ENCODE results near the gene ADAMTS2.
A peak's percentile ranks its signal among the peaks of the same experiment; 100 is the strongest.

The ADAMTS2 gene

DNA sequence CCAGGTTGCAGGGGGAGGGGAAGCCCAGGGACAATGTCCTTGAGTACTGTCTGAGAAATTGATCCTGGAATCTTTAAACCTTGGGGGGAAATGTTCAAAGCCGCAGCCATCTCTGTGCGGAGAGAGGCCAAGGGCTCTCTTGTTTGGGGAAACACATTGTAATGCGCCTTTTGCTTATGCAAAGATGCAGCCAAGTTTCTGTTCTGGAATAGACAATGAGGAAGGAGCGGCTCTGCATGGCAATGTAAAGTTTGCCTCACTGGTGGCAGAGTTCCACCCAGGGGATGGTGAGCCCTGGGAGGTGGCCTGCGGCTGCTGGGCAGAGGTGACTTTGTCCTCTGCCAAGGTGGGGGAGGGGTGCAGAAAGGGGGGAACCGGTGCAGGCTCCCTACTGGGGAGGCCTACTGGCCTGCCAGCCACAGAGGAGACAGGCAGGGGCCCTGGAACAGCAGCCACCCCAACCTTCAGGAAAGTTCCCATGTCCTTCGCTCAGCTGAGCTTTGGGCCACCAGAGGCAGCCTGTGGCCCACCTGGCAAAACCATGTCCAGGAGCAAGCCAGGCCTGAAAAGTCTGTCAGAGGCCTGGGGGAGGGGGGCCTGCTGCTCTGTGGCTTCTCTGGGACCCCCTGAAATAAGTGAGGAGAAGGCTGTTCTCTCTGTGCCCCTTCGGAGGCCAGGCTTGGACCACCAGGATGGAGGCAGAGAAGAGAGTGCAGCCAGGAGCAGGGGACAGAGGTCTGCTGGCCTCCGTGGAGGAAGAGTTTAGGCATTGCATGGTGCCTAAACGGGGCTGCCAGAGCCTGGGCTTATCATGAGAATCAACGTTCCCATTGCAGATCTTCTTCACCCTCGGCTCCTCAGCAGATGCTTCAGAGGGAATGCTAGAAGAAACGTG, 157.3 kb downstream of the ADAMTS2 start:
- no peak for DNase-seq (ENCODE audit: low read depth, low spot score)
- no peaks in the 10 kb centered on the region for H3K36me3 ChIP-seq (ENCODE audit: control insufficient read depth, insufficient read depth, low read length)
- no peak overlapping the region for H3K4me3 ChIP-seq (ENCODE audit: low read length)
- H3K4me1 ChIP-seq (ENCODE audit: control insufficient read depth, insufficient read depth, low read length) = peaks cover 30% of the 10 kb centered on the region
- no peaks in the 10 kb centered on the region for H3K27me3 ChIP-seq (ENCODE audit: control insufficient read depth, insufficient read depth, low read length)
- no CpG with 5 or more reads among the region's 13 CpGs for WGBS (ENCODE audit: insufficient coverage, insufficient read length)
- H3K27ac ChIP-seq (ENCODE audit: low read length) = no peak overlapping the region
- H3K9me3 ChIP-seq (ENCODE audit: control insufficient read depth, insufficient read depth, low read length) = no peaks in the 10 kb centered on the region

DNA sequence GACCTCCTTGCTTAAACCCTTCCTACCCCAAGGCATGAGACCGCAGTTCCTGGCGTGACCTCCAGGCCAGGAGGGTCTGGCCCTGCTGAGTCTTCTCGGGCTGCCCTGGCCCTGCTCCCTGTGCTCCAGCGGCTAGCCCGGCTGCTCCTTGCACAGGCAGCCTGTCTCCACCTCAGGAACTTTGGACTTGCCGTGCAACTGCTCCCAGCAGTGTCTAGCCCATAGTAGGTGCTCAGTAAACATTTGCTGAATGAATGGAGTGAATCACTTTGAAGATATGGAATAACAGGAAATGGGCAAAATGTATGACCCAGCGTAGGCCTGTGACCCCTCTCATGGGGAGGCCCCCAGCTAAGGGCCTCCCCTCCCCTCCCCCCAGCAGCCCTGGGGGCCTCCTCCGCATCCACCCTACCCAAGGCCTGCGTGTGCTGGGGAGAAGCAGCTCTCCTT, 158.0 kb downstream of the ADAMTS2 start:
- Histone ChIP-seq H3K27me3 (ENCODE audit: control insufficient read depth, insufficient read depth, low read length) (no peaks in the 10 kb centered on the region), H3K4me3 (ENCODE audit: low read length) (no peak overlapping the region), H3K36me3 (ENCODE audit: control insufficient read depth, insufficient read depth, low read length) (no peaks in the 10 kb centered on the region), H3K9me3 (ENCODE audit: control insufficient read depth, insufficient read depth, low read length) (no peaks in the 10 kb centered on the region), H3K27ac (ENCODE audit: low read length) (no peak overlapping the region), H3K4me1 (ENCODE audit: control insufficient read depth, insufficient read depth, low read length) (peaks cover 30% of the 10 kb centered on the region)
- WGBS (ENCODE audit: insufficient coverage, insufficient read length) = no CpG with 5 or more reads among the region's 9 CpGs
- DNase-seq (ENCODE audit: low read depth, low spot score) = peak; percentile 27

DNA sequence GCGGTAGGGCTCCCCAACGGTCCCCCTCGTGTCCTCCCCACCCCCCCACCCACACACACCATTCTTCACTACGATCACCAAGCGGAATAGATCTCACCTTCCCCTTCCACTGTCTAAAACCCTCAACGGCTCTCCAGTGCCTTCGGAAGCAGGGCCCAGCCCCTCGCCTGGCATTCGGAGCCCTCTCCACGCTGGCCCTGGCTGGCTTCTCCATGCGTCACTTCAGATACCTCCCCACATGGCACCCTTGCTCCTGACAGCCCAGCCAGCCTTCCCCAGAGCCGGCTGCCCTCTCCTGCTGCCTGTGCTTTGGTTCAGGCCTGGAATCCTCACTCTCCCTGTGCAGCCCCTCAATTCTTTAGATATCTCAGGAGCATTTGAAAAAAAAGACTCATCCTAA, 158.5 kb downstream of the ADAMTS2 start:
- H3K4me1 ChIP-seq (ENCODE audit: control insufficient read depth, insufficient read depth, low read length) = peaks cover 29% of the 10 kb centered on the region
- H3K27me3 ChIP-seq (ENCODE audit: control insufficient read depth, insufficient read depth, low read length) = no peaks in the 10 kb centered on the region
- no peak overlapping the region for H3K4me3 ChIP-seq (ENCODE audit: low read length)
- H3K27ac ChIP-seq (ENCODE audit: low read length) = no peak overlapping the region
- no peaks in the 10 kb centered on the region for H3K9me3 ChIP-seq (ENCODE audit: control insufficient read depth, insufficient read depth, low read length)
- no peak for DNase-seq (ENCODE audit: low read depth, low spot score)
- no CpG with 5 or more reads among the region's 12 CpGs for WGBS (ENCODE audit: insufficient coverage, insufficient read length)
- no peaks in the 10 kb centered on the region for H3K36me3 ChIP-seq (ENCODE audit: control insufficient read depth, insufficient read depth, low read length)

DNA sequence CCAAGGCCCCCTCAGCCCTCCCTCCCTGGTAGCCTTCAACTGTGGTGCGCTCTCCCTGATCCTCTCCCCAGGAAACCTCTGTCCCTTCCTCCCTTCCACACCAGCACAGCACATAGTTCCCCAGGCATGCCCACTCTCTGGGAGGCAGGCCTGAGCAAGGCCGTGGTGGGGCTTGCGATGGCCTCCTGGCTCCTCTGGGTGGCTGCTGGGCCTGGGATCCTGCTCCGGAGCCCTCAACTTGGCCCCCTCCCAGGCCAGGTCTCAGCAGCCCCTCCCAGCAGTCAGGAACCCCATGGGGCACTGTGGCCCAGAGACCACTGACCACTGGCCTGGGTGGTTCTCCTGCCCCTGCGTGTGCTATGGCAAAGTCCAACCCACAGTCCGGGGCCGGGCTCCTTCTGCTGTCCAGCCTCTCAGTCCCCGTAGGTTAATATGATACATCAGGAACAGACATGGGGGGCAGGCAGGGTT, 159.3 kb downstream of the ADAMTS2 start:
- no peaks in the 10 kb centered on the region for H3K36me3 ChIP-seq (ENCODE audit: control insufficient read depth, insufficient read depth, low read length)
- no peak for DNase-seq (ENCODE audit: low read depth, low spot score)
- peaks cover 26% of the 10 kb centered on the region for H3K4me1 ChIP-seq (ENCODE audit: control insufficient read depth, insufficient read depth, low read length)
- no peak overlapping the region for H3K27ac ChIP-seq (ENCODE audit: low read length)
- no peak overlapping the region for H3K4me3 ChIP-seq (ENCODE audit: low read length)
- WGBS (ENCODE audit: insufficient coverage, insufficient read length) = no CpG with 5 or more reads among the region's 8 CpGs
- no peaks in the 10 kb centered on the region for H3K27me3 ChIP-seq (ENCODE audit: control insufficient read depth, insufficient read depth, low read length)
- no peaks in the 10 kb centered on the region for H3K9me3 ChIP-seq (ENCODE audit: control insufficient read depth, insufficient read depth, low read length)

DNA sequence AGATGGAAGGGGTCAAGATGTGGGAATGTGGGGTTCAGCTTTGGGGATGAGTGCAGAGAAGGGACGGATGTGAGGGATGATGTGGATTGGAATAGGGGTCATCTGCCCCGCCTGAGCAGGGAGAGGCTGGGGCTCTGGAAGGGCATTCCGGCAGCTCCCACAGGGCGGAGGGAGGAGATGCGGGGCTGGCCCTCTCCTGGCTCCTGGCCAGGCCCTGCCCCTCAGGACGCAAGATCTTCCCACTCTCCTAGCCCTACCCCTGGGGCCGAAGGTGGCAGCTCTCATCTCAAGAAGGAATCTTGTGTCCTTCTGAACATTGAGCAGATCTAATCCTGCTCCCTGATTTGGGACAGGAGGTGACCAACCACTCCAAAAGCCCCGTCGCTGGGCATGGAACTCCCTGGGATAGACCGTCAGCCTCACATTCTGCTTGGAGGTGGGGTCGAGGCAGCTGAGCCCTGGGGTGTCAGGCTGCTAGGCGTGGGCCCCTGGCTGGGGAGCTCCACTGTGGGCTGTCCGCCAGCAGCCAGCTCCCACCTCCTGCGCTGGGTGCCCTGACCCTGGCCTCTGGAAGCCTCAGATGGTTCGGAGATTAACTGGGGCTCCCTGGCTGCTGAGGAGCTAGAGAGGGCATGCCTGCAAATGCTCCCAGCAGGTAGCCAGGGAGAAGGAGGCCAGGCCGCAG, 159.9 kb downstream of the ADAMTS2 start:
- no peak for DNase-seq (ENCODE audit: low read depth, low spot score)
- no peak overlapping the region for H3K27ac ChIP-seq (ENCODE audit: low read length)
- H3K4me3 ChIP-seq (ENCODE audit: low read length) = no peak overlapping the region
- WGBS (ENCODE audit: insufficient coverage, insufficient read length) = no CpG with 5 or more reads among the region's 16 CpGs
- H3K4me1 ChIP-seq (ENCODE audit: control insufficient read depth, insufficient read depth, low read length) = peaks cover 22% of the 10 kb centered on the region
- H3K36me3 ChIP-seq (ENCODE audit: control insufficient read depth, insufficient read depth, low read length) = no peaks in the 10 kb centered on the region
- H3K9me3 ChIP-seq (ENCODE audit: control insufficient read depth, insufficient read depth, low read length) = no peaks in the 10 kb centered on the region
- no peaks in the 10 kb centered on the region for H3K27me3 ChIP-seq (ENCODE audit: control insufficient read depth, insufficient read depth, low read length)

DNA sequence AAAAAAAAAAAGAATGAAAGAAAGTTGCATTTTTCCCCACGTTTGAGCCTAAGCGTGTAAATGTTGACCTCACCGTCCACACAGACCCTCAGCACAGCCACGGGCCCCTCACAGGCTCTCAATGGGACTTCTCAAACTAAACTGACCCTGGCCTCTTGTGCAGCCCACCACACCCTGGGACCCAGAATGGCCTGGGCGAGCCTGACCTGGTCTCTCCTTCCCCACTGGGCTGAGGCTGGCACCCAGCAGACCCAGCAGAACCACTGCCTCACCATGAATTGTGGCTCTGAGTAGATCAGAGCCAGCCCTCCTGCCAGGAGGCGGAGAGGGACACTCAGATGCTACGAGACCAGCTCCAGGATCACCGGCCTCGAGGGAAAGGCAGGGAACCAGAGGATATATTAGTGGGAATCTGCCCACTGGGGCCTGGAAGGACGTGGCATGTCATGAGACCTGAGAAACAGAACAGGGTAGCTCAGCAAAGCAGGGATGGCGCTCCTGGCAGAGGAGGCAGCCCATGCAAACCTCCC, 160.7 kb downstream of the ADAMTS2 start:
- no peaks in the 10 kb centered on the region for H3K9me3 ChIP-seq (ENCODE audit: control insufficient read depth, insufficient read depth, low read length)
- WGBS (ENCODE audit: insufficient coverage, insufficient read length) = no CpG with 5 or more reads among the region's 11 CpGs

DNA sequence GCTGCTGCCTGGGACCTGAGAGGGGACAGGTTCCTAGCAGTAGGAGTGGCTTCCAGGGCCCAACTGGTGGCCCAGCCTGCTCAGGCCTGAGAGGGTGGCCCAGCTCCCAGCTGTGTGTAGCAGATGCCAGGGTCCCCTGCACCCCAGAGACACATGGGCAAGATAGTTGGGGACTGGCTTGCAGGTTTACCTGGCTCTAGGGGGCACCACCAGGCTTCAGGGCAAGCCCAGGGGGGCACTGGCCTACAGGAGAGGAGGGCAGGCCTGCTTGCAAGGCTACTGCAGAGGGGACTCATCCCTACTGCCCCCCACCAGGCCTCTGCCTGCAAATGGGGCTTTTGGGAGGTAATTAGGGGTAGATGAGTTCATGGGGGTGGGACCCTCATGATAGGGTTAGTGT, 161.8 kb downstream of the ADAMTS2 start:
- DNase-seq (ENCODE audit: low read depth, low spot score) = no peak
- Histone ChIP-seq H3K27ac (ENCODE audit: low read length) (no peak overlapping the region), H3K4me3 (ENCODE audit: low read length) (no peak overlapping the region), H3K36me3 (ENCODE audit: control insufficient read depth, insufficient read depth, low read length) (no peaks in the 10 kb centered on the region), H3K4me1 (ENCODE audit: control insufficient read depth, insufficient read depth, low read length) (peaks cover 21% of the 10 kb centered on the region), H3K27me3 (ENCODE audit: control insufficient read depth, insufficient read depth, low read length) (no peaks in the 10 kb centered on the region), H3K9me3 (ENCODE audit: control insufficient read depth, insufficient read depth, low read length) (no peaks in the 10 kb centered on the region)

More for the DNA sequence above, 160.7 kb downstream of the ADAMTS2 start:
- Histone ChIP-seq H3K27me3 (ENCODE audit: control insufficient read depth, insufficient read depth, low read length) (no peaks in the 10 kb centered on the region), H3K36me3 (ENCODE audit: control insufficient read depth, insufficient read depth, low read length) (no peaks in the 10 kb centered on the region), H3K27ac (ENCODE audit: low read length) (no peak overlapping the region), H3K4me1 (ENCODE audit: control insufficient read depth, insufficient read depth, low read length) (peaks cover 22% of the 10 kb centered on the region), H3K4me3 (ENCODE audit: low read length) (no peak overlapping the region)
- DNase-seq (ENCODE audit: low read depth, low spot score) = no peak

DNA sequence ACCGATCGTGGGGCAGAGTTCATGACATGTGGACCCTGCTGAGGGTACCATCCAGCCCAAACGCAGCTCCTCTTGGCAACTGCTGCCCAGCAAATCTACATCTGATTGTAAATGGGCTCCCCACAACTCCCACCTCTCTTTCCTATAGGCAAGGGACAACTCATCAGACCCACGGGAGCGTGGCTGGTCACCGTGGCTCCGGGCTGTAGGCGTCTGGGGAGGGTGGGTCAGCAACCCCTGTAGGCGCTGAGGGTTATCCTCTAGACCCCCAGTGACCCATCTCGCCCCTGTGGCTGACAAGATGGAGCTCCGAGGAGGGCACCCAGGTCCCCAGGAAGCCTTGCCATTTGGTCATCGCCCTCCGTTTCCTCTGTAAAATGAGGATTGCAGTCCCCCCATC, 162.7 kb downstream of the ADAMTS2 start:
- Histone ChIP-seq H3K27me3 (ENCODE audit: control insufficient read depth, insufficient read depth, low read length) (no peaks in the 10 kb centered on the region), H3K9me3 (ENCODE audit: control insufficient read depth, insufficient read depth, low read length) (no peaks in the 10 kb centered on the region), H3K4me1 (ENCODE audit: control insufficient read depth, insufficient read depth, low read length) (peaks cover 16% of the 10 kb centered on the region), H3K27ac (ENCODE audit: low read length) (no peak overlapping the region), H3K36me3 (ENCODE audit: control insufficient read depth, insufficient read depth, low read length) (no peaks in the 10 kb centered on the region), H3K4me3 (ENCODE audit: low read length) (no peak overlapping the region)
- WGBS (ENCODE audit: insufficient coverage, insufficient read length) = no CpG with 5 or more reads among the region's 13 CpGs
- DNase-seq (ENCODE audit: low read depth, low spot score) = no peak

DNA sequence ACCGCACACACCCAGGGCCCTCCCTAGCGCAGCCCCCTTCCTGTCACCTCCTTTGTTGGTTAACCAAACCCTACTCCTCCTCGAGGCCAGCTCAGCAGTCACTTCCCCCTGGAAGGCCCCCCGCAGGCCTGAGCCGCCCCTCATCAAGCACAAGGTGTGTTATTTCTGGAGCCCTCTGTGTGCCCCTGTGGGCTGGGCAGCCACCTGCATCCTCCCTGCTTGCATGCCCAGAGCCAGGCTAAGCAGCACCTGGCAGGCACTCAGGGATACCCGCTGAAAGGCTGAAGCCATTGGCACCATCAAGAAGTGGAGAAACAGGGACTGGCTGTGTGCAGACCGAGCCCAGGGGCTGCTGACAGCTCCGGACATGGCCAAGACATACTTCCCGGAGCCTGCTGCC, 163.3 kb downstream of the ADAMTS2 start:
- WGBS (ENCODE audit: insufficient coverage, insufficient read length) = no CpG with 5 or more reads among the region's 9 CpGs
- Histone ChIP-seq H3K36me3 (ENCODE audit: control insufficient read depth, insufficient read depth, low read length) (no peaks in the 10 kb centered on the region), H3K27me3 (ENCODE audit: control insufficient read depth, insufficient read depth, low read length) (no peaks in the 10 kb centered on the region), H3K9me3 (ENCODE audit: control insufficient read depth, insufficient read depth, low read length) (no peaks in the 10 kb centered on the region), H3K27ac (ENCODE audit: low read length) (no peak overlapping the region), H3K4me3 (ENCODE audit: low read length) (no peak overlapping the region), H3K4me1 (ENCODE audit: control insufficient read depth, insufficient read depth, low read length) (peaks cover 11% of the 10 kb centered on the region)
- DNase-seq (ENCODE audit: low read depth, low spot score) = no peak

DNA sequence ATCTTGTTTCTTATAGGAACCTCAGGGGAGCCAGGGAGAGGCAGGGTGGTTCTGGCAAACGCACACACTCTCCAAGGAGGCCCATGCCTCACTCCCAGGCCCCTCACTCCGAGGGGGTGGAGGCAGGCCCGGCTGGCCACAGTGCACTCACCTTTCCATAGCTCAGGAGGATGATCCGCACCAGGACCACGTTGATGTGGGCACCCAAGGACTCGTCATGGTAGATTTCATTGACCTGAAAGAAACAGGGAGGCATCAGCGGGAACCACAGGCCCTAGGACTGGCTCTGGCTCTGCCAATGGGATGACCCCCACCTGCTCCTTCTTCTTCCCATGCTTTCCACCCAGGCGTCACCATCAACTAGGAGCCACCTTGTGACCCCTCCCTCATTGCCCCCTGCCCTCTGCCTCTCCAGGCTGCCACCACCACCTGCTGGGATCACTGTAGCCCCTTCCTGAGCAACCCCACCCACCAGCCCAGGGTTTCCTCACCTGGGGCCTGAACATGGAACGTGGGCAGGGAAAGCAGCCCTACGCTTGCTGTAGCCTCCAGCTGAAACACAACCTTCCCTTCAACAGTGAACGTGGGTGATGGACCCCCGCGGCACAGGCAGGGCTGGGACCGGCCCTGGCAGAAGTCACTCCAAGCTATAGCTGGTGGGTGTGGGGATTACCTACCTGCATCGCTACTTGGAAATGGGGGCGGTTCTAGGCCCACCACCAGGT, 164.2 kb downstream of the ADAMTS2 start:
- no peaks in the 10 kb centered on the region for H3K9me3 ChIP-seq (ENCODE audit: control insufficient read depth, insufficient read depth, low read length)
- no peak overlapping the region for H3K27ac ChIP-seq (ENCODE audit: low read length)
- no peak overlapping the region for H3K4me3 ChIP-seq (ENCODE audit: low read length)
- no CpG with 5 or more reads among the region's 16 CpGs for WGBS (ENCODE audit: insufficient coverage, insufficient read length)
- peaks cover 8% of the 10 kb centered on the region for H3K4me1 ChIP-seq (ENCODE audit: control insufficient read depth, insufficient read depth, low read length)
- no peaks in the 10 kb centered on the region for H3K27me3 ChIP-seq (ENCODE audit: control insufficient read depth, insufficient read depth, low read length)
- DNase-seq (ENCODE audit: low read depth, low spot score) = no peak
- no peaks in the 10 kb centered on the region for H3K36me3 ChIP-seq (ENCODE audit: control insufficient read depth, insufficient read depth, low read length)

Measured in iPS DF 6.9 (cell line).